K562 (cell line): ENCODE results near the gene FOSL1. TPM values are rescaled to one million over a fixed set of nuclear protein-coding genes. Genes with fewer than 3 reads are reported as not detected.

ENCODE experiments used
- CBFA2T3 ChIP-seq: fragments of 450-650 bp; IDR thresholded peaks from 2 replicates; pipeline ENCODE4 v1.6.1; 2017
- DACH1 ChIP-seq: fragments of 450-650 bp; IDR thresholded peaks from 2 replicates; pipeline ENCODE4 v1.6.1; 2018; ENCODE audit not compliant: partially characterized antibody
- DLX4 ChIP-seq: fragments of 250-450 bp; sonication (Bioruptor Pico); IDR thresholded peaks from 2 replicates; pipeline ENCODE4 v1.6.1; 2021; ENCODE audit warnings: mild to moderate bottlenecking
- KDM4B ChIP-seq, 2 experiments: fragments of 450-650 bp in 1 of 2; sonication (generic) in 1 of 2; IDR thresholded peaks; 2 replicates each; pipeline ENCODE4 v1.6.1; 2016 to 2017; ENCODE audit warnings: borderline replicate concordance in 2 of 2, antibody characterized with exemption in 1 of 2, low read depth in 1 of 2, mild to moderate bottlenecking in 1 of 2
- MCM7 ChIP-seq, 2 experiments: fragments of 450-650 bp; IDR thresholded peaks; 2 replicates each; pipeline ENCODE4 v1.6.1; 2016 to 2018
- NONO ChIP-seq, 2 experiments: fragments of 200-400 bp in 1 of 2; fragments of 450-650 bp in 1 of 2; formaldehyde crosslinking in 1 of 2; IDR thresholded peaks; 2 replicates each; pipeline ENCODE4 v1.6.1; 2017; ENCODE audit warnings: low read depth in 2 of 2, mild to moderate bottlenecking in 2 of 2, moderate library complexity in 2 of 2, low read length in 1 of 2
- POLR2H ChIP-seq: IDR thresholded peaks from 2 replicates; pipeline ENCODE4 v1.6.1; 2016; ENCODE audit warnings: missing genetic modification characterization, low read depth, mild to moderate bottlenecking, control low read depth, missing compliant biosample characterization, moderate library complexity
- POLR3A ChIP-seq: IDR thresholded peaks from 2 replicates; pipeline ENCODE4 v1.6.1; 2011; ENCODE audit warnings: borderline replicate concordance, mild to moderate bottlenecking, moderate library complexity; ENCODE audit not compliant: insufficient read length, insufficient read depth; ENCODE audit errors: extremely low read depth
- PRDM10 ChIP-seq: fragments of 450-650 bp; IDR thresholded peaks from 2 replicates; pipeline ENCODE4 v1.6.1; 2018; ENCODE audit not compliant: partially characterized antibody
- RBM14 ChIP-seq: fragments of 200-400 bp; formaldehyde crosslinking; IDR thresholded peaks from 2 replicates; pipeline ENCODE4 v1.6.1; 2018; ENCODE audit warnings: low read depth, mild to moderate bottlenecking, low read length, moderate library complexity, borderline replicate concordance; ENCODE audit not compliant: insufficient read depth
- SIN3B ChIP-seq: fragments of 450-650 bp; IDR thresholded peaks from 2 replicates; pipeline ENCODE4 v1.6.1; 2017; ENCODE audit warnings: low read depth, mild to moderate bottlenecking, moderate library complexity
- ZFX ChIP-seq: sonication (generic); formaldehyde crosslinking; IDR thresholded peaks from 2 replicates; pipeline ENCODE4 v1.8.0; 2022; ENCODE audit warnings: mild to moderate bottlenecking, missing genetic modification reagents, moderate library complexity
- ZKSCAN1 ChIP-seq: fragments of 150-350 bp; IDR thresholded peaks from 2 replicates; pipeline ENCODE4 v1.6.1; 2016; ENCODE audit warnings: low read depth, low read length
- ZKSCAN3 ChIP-seq: fragments of 250-450 bp; sonication (Bioruptor Pico); IDR thresholded peaks from 2 replicates; pipeline ENCODE4 v1.4.0; 2020
- ZNF263 ChIP-seq: sonication (generic); formaldehyde crosslinking; IDR thresholded peaks from 2 replicates; pipeline ENCODE4 v1.8.0; 2022; ENCODE audit warnings: mild to moderate bottlenecking, missing genetic modification reagents, borderline replicate concordance
- ZNF277 ChIP-seq: fragments of 250-450 bp; sonication (Bioruptor Pico); IDR thresholded peaks from 2 replicates; pipeline ENCODE4 v1.8.0; 2022; ENCODE audit warnings: inconsistent platforms, mild to moderate bottlenecking, moderate library complexity, borderline replicate concordance
- ZNF324 ChIP-seq: fragments of 250-450 bp; sonication (Bioruptor Pico); IDR thresholded peaks from 2 replicates; pipeline ENCODE4 v1.4.0; 2020; ENCODE audit warnings: mild to moderate bottlenecking
- ZNF354B ChIP-seq: fragments of 250-450 bp; sonication (Bioruptor Pico); IDR thresholded peaks from 2 replicates; pipeline ENCODE4 v1.4.0; 2020
- ZNF551 ChIP-seq: fragments of 250-450 bp; sonication (Bioruptor Pico); IDR thresholded peaks from 2 replicates; pipeline ENCODE4 v1.5.0; 2021; ENCODE audit warnings: mild to moderate bottlenecking, moderate library complexity
- ZNF609 ChIP-seq: sonication (generic); formaldehyde crosslinking; IDR thresholded peaks from 2 replicates; pipeline ENCODE4 v1.8.1; 2023; ENCODE audit warnings: missing genetic modification reagents, mild to moderate bottlenecking, borderline replicate concordance
- polyA plus RNA-seq, 8 experiments: library from polyadenylated mRNA; depleted of rRNA in 4 of 8; stranded (reverse) in 5 of 8; unstranded in 3 of 8; fragments of >200 nt; fragmentation: Nextera tagmentation in 2 of 8; fragmentation: Illumina TruSeq in 1 of 8; extraction: Ambion mirVana in 2 of 8; extraction: Trizol in 1 of 8; gene quantifications; 2 replicates each; pipeline versions ENCODE4 v1.2.1 to v1.2.3, GENCODE V29; 2011 to 2014; ENCODE audit warnings: inconsistent platforms in 1 of 8, missing spikeins in 1 of 8
- total RNA-seq, 7 experiments: library from RNA; depleted of rRNA in 6 of 7; stranded (reverse); fragments of >200 nt in 6 of 7; fragmentation: Illumina TruSeq in 2 of 7; extraction: Trizol in 2 of 7; gene quantifications; 2 replicates each; pipeline versions ENCODE4 v1.2.1 to v1.2.3, GENCODE V29; 2011 to 2021; ENCODE audit warnings: low replicate concordance in 1 of 7

Gene FOSL1
- total and polyA plus RNA-seq, 9 of the 15 experiments (the other 6 are each of a cell fraction or from before 2014, with no cell fraction given): 3.5 to 39.6 (median 10.0) TPM

- TF ChIP-seq POLR2H (tag): no peak
- peak; percentile 71 for TF ChIP-seq ZFX (CRISPR knock-in tag)
- no peak for TF ChIP-seq ZNF324
- no peak for TF ChIP-seq NONO (IDR thresholded peaks at IDR 0.05; ENCODE audit: low read depth in 2 of 2, low read length in 1 of 2)
- no peak for TF ChIP-seq PRDM10
- no peak for TF ChIP-seq POLR3A
- TF ChIP-seq RBM14: peak; percentile 99
- no peak for TF ChIP-seq SIN3B
- TF ChIP-seq DLX4: no peak
- TF ChIP-seq ZNF277 (CRISPR knock-in tag): no peak
- 0 out of 4 replicates have a peak, but pooled peaks of 1 of the 2 experiments have one; percentile 4 for TF ChIP-seq KDM4B (IDR thresholded peaks at IDR 0.05; ENCODE audit: borderline replicate concordance in 2 of 2, low read depth in 1 of 2)
- no peak for TF ChIP-seq ZKSCAN1
- TF ChIP-seq ZNF609: no peak; the same call in 1 of the 2 replicates
- no peak for TF ChIP-seq MCM7 (IDR thresholded peaks at IDR 0.05)
- TF ChIP-seq ZKSCAN3 (CRISPR knock-in tag): no peak
- TF ChIP-seq ZNF551 (CRISPR knock-in tag): no peak
- no peak for TF ChIP-seq CBFA2T3
- TF ChIP-seq ZNF354B (CRISPR knock-in tag): no peak
- no peak for TF ChIP-seq DACH1
- TF ChIP-seq ZNF263 (CRISPR knock-in tag): no peak
Measured at GRCh38 chr11:65857500-65857852, 42.7 kb downstream of the FOSL1 start (continued).
